ENCODE results near the gene HAP1. TPM values are rescaled to one million over a fixed set of nuclear protein-coding genes. Genes with fewer than 3 reads are reported as not detected.

Gene HAP1
- polyA plus RNA-seq, 1 of the 3 experiments (the other 2 are of a cell fraction), result 0.18 TPM

DNA sequence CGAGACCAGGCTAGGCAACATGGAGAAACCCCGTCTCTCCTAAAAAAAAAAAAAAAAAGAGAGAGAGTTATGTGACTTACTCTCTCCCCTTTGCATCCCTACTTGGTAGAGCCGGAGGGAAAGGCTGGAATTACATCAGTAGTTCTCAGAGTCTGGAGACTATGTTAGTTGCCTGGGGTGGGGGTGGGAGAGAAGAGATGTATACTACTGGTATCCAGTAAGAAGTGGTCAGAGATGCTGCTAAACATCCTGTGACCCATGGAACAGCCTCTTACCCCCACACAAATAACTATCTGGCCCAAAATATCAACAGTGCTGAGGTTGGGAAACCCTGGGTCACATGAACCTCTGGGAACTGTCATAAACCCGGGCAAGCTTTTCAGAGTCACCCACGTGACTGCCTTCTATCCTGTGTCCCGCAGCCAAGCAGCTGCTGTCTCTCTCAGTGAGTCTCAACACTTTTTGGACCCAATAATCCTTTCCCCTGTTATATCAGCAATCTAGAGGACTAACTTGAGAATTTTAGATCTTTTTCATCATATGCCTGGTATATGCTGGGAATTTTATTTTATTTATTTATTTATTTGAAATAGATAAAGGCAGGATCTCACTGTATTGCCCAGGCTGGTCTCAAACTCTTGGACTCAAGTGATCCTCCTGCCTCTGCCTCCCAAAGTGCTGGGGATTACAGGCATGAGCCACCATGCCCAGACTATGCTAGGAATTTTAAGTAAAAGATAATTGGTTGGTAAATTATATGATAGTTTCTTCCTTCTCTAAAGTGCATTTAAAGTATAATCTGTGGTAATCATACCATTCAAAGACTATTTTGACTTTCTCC lies 37.1 kb downstream of the HAP1 start:
- no peak overlapping the region for H3K4me2 ChIP-seq
- ChIA-PET CTCF (interaction anchor here (1.2 kb wide), 2 partner anchors 10 to 17 kb away, joined by 3 read pairs; no protein-coding TSS in a partner anchor), POLR2A (no interaction called here)
- peaks cover 42% of the 10 kb centered on the region for H3F3A ChIP-seq (replicated peaks; ENCODE audit: insufficient read depth)
- H2AFZ ChIP-seq (ENCODE audit: low read depth), result no peak overlapping the region
- TF ChIP-seq MEF2A (IDR thresholded peaks at IDR 0.05; ENCODE audit: borderline replicate concordance, low read depth) (no peak), MAX (IDR thresholded peaks at IDR 0.05; ENCODE audit: low read depth) (no peak)
- TF ChIP-seq, protein P1, sequence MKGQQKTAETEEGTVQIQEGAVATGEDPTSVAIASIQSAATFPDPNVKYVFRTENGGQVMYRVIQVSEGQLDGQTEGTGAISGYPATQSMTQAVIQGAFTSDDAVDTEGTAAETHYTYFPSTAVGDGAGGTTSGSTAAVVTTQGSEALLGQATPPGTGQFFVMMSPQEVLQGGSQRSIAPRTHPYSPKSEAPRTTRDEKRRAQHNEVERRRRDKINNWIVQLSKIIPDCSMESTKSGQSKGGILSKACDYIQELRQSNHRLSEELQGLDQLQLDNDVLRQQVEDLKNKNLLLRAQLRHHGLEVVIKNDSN (IDR thresholded peaks at IDR 0.05; ENCODE audit: borderline replicate concordance, low read depth), result no peak
- TF ChIP-seq, protein P2, sequence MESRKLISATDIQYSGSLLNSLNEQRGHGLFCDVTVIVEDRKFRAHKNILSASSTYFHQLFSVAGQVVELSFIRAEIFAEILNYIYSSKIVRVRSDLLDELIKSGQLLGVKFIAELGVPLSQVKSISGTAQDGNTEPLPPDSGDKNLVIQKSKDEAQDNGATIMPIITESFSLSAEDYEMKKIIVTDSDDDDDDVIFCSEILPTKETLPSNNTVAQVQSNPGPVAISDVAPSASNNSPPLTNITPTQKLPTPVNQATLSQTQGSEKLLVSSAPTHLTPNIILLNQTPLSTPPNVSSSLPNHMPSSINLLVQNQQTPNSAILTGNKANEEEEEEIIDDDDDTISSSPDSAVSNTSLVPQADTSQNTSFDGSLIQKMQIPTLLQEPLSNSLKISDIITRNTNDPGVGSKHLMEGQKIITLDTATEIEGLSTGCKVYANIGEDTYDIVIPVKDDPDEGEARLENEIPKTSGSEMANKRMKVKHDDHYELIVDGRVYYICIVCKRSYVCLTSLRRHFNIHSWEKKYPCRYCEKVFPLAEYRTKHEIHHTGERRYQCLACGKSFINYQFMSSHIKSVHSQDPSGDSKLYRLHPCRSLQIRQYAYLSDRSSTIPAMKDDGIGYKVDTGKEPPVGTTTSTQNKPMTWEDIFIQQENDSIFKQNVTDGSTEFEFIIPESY (IDR thresholded peaks at IDR 0.05; ENCODE audit: borderline replicate concordance, low read depth), result no peak
- H3K27ac ChIP-seq (ENCODE audit: low read depth in 2 of 2, low read length in 1 of 2), result no peak overlapping the region
- H3K9me3 ChIP-seq, result no peaks in the 10 kb centered on the region
- 59% methylated on average over 6 of the region's 6 CpGs for WGBS (ENCODE audit: low lambda C conversion rate)
- peaks cover 12% of the 10 kb centered on the region for H4K20me1 ChIP-seq (ENCODE audit: insufficient read depth)
- peaks cover 9 to 23% of the 10 kb centered on the region in 2 experiments for H3K36me3 ChIP-seq (replicated peaks in 1 of 2; ENCODE audit: control insufficient read depth in 1 of 2, insufficient read depth in 2 of 2, low read length in 1 of 2)
- no peaks in the 10 kb centered on the region for H3K27me3 ChIP-seq (ENCODE audit: insufficient read depth)
- no peaks in the 10 kb centered on the region for H3K4me1 ChIP-seq (ENCODE audit: control insufficient read depth in 1 of 2, insufficient read depth in 2 of 2, low read depth in 1 of 2, low read length in 1 of 2)
- H3K9ac ChIP-seq, result no peak overlapping the region
- no peak for DNase-seq
- H3K79me2 ChIP-seq (ENCODE audit: insufficient read depth), result no peaks in the 10 kb centered on the region; the same call in 1 of the 2 replicates
- H3K4me3 ChIP-seq (ENCODE audit: low read depth in 2 of 2, low read length in 1 of 2), result no peak overlapping the region
- H3K9me2 ChIP-seq, result no peaks in the 10 kb centered on the region

DNA sequence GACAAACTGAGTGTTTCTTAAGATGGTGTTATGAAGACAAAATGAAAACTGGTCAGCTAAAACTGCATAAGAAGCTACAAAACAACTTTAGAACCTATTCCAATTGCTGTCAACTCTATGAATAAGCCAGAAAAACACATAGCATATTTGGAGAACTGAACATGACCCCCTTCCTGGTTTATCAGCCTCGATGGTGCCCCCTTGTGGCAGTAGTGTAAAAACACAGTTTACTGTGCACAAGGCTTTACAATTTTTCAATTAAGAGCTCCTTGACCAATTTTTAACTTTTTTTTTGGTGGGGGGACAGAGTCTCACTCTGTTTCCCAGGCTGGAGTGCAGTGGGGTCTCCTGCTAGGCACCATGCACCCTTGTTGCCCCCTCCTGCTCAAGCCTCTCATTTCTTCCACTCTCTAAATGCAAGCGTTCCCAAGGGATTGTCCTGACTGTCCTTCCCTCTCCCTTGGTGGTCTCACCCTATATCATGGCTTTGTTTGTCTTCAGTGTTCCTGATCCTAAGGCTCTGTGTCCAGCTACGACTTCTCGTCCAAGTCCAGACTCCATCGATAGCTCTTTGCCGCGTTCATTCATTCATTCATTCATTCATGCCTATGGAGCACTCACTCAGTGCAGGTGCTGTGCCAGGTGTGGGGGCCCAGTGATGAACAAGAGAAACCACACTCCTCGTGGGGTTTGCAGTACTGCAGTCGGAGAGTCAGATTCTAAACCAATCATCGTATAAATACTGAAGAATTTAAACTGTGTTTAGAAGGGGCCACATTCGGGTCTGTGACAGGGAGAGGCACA lies 38.3 kb downstream of the HAP1 start:
- 36% methylated on average over 11 of the region's 11 CpGs for WGBS (ENCODE audit: low lambda C conversion rate)
- Histone ChIP-seq H3K4me2 (no peak overlapping the region), H3K9me2 (no peaks in the 10 kb centered on the region), H3K4me3 (ENCODE audit: low read depth in 2 of 2, low read length in 1 of 2) (peak overlapping the region in 1 of 2 experiments; percentile 4; a peak in 1 of 4 replicates), H3K9ac (no peak overlapping the region), H3K36me3 (replicated peaks in 1 of 2; ENCODE audit: control insufficient read depth in 1 of 2, insufficient read depth in 2 of 2, low read length in 1 of 2) (peaks cover 21 to 35% of the 10 kb centered on the region in 2 experiments), H3K27me3 (ENCODE audit: insufficient read depth) (no peaks in the 10 kb centered on the region), H3K9me3 (no peaks in the 10 kb centered on the region), H2AFZ (ENCODE audit: low read depth) (no peak overlapping the region), H4K20me1 (ENCODE audit: insufficient read depth) (peaks cover 23% of the 10 kb centered on the region), H3F3A (replicated peaks; ENCODE audit: insufficient read depth) (peaks cover 53% of the 10 kb centered on the region), H3K4me1 (ENCODE audit: control insufficient read depth in 1 of 2, insufficient read depth in 2 of 2, low read depth in 1 of 2, low read length in 1 of 2) (peaks cover under 1 to 2% of the 10 kb centered on the region in 2 experiments; a peak in 2 of 4 replicates), H3K79me2 (ENCODE audit: insufficient read depth) (peaks cover 5% of the 10 kb centered on the region), H3K27ac (ENCODE audit: low read depth in 2 of 2, low read length in 1 of 2) (no peak overlapping the region)
- CTCF ChIA-PET, result interaction anchor here (0.6 to 3.1 kb wide), 33 partner anchors 11 to 1249 kb away, joined by 3 to 125 read pairs (median 4); partner anchors contain the start of genes GAST, JUP and P3H4
- POLR2A ChIA-PET, result interaction anchor here (0.6 to 1.0 kb wide), 3 partner anchors 9 to 1396 kb away, joined by 3 to 4 read pairs (median 3); no protein-coding TSS in a partner anchor
- TF ChIP-seq MXI1 (IDR thresholded peaks at IDR 0.05; ENCODE audit: low read depth, low read length), result no peak
- TF ChIP-seq RAD21 (IDR thresholded peaks at IDR 0.05; ENCODE audit: low read length), result peak; percentile 52
- peak; percentile 72 for TF ChIP-seq ELF1 (IDR thresholded peaks at IDR 0.05)
- TF ChIP-seq SMC3 (IDR thresholded peaks at IDR 0.05; ENCODE audit: low read depth, low read length), result peak; percentile 41; the same call in 1 of the 2 replicates
- no peak for TF ChIP-seq EZH2phosphoT487 (IDR thresholded peaks at IDR 0.05; ENCODE audit: borderline replicate concordance, low read depth)
- TF ChIP-seq TCF12 (IDR thresholded peaks at IDR 0.05), result no peak
- TF ChIP-seq CTCF (IDR thresholded peaks at IDR 0.05), result peak; percentile 90
- TF ChIP-seq GATA2 (CRISPR knock-in tag; IDR thresholded peaks at IDR 0.05), result no peak
- no peak for TF ChIP-seq CHD2 (IDR thresholded peaks at IDR 0.05; ENCODE audit: low read length, partially characterized antibody)
- DNase-seq, result peak; percentile 73

All from SK-N-SH (cell line).